GM21619 (cell line): Measurements from ENCODE around the gene MCM10.

Experiments
- ATAC-seq: cut with Tn5 transposase; IDR thresholded peaks from one replicate; pipeline ENCODE4 v1.9.1; 2021; ENCODE audit not compliant: unreplicated experiment

The MCM10 gene

DNA sequence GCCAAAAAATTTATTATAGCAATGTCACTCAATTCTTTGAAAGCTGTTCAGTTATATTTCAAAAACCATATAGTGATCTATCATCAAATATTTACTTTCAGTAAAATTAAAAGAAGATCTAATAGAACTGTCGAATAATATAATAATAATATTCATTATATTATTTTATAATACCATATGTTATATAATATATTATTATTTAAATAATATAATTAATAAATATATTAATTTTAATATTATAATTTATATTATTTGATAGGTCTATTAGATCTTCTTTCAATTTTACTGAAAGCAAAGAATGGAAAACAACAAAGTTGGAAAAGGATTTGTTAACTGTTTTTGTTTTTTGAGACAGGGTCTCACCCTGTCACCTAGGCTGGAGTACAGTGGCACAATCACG is 95.3 kb downstream of the MCM10 start:
- no peak for ATAC-seq

DNA sequence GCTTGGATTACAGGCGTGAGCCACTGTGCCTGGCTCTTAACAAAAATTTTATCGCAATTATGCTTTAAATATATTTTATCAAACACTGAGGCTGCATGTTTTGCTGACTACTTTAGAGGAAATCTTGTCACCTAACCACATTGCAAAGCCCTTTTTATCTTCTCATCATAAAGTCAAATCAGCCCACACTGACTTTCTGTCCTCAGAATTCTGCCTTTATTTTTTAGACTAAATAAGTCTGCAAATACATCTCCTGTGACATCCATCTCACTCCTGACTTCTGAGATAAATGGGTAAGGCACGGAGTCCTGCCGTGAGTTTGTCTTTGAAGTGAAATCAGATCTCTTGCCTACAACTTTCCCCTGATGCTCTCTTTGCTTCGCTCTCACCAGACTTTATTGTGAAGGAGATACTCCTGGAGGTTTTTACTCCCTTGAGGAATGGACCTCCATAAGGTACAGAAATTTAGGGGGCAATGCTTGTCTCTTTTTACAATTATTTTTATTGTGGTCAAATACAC is 96.3 kb downstream of the MCM10 start:
- no peak for ATAC-seq
